Right ventricle myocardium inferior (tissue), 1 donor: ENCODE results near the gene GNAS. TPM values are rescaled to one million over a fixed set of nuclear protein-coding genes. Genes with fewer than 3 reads are reported as not detected.
"Not testable (repeated sequence)": the region's sequence is repeated elsewhere in the genome, so short reads cannot be mapped to it uniquely, and the experiment has no call there.

Experiments used
- ATAC-seq: fragments of 200-7000 bp; cut with Tn5 transposase; one replicate; pipeline ENCODE4 v1.9.1; 2020; ENCODE audit warnings: mild to moderate bottlenecking, moderate library complexity
- DNase-seq: peaks from one replicate; pipeline ENCODE4 v3.0.0; 2021; ENCODE audit errors: missing footprints
- intact Hi-C: fragments of 100-400 bp; cut with DNase I; formaldehyde crosslinking; loops from one replicate; pipeline ENCODE4 v1.11.0; 2022
- long read RNA-seq: library from polyadenylated mRNA; unstranded; transcript quantifications from one replicate; pipeline ENCODE4 v2.0.0, GENCODE V29; 2021
- total RNA-seq: library from RNA; stranded (reverse); fragmentation: NEBNext Ultra II Directional; extraction: Animal tissue kit (Norgen Biotek cat#: 25700); gene quantifications from one replicate; pipeline ENCODE4 v1.2.1, GENCODE V29; 2021
- donor health status: DM: no; HTN: yes; CAD: no; lungs with severe emphysema.

GNAS gene
- 1,475 TPM for total RNA-seq
- long read RNA-seq, transcript GNAS-211 (12 exons, 1,931 nt): minor isoform, 450 of 1,480 reads
- long read RNA-seq, transcript GNAS-210 (13 exons, 1,972 nt): major isoform, 616 of 1,480 reads
- long read RNA-seq, transcript GNAS-207 (13 exons, 1,975 nt): minor isoform, 107 of 1,480 reads
- long read RNA-seq, transcript GNAS-201 (12 exons, 1,866 nt): minor isoform, 199 of 1,480 reads
- long read RNA-seq, partial matches to known transcripts: 35 of 1,480 reads
- long read RNA-seq, other reads (novel, unspliced or antisense): 35 of 1,480 reads

- ATAC-seq (peak; percentile 59), DNase-seq (peak; percentile 76)
- intact Hi-C loops: loop anchor here (5.0 kb wide), 2 partner anchors 160 to 200 kb away; partner anchors contain the start of genes NPEPL1 and STX16
Measured at GRCh38 chr20:58852543-58853271, at the start of gene GNAS. Gene GNAS, plus strand, starts transcription at chr20:58852716.

DNA sequence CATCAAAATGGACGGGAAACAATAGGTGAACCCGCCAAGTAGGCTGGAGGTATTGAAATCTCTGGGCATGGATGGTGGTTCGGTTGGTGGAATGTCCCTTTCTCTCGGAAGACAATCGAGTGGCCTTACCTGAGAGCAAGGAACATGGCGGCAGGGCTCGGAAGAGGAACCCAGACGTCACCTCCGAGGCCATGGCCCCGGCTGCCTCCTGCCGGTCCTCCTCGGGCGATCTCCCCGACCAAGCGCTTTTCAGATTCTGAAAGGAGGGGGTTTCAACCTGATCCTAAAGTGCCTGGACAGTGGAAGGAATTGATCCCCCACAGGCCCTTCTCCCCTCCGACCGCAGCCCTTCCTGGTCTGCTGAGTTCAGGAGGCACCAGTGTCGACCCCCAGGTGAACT, 49.0 kb upstream of the GNAS start:
- ATAC-seq (no peak), DNase-seq (no peak)
- intact Hi-C loops: no loop called here

DNA sequence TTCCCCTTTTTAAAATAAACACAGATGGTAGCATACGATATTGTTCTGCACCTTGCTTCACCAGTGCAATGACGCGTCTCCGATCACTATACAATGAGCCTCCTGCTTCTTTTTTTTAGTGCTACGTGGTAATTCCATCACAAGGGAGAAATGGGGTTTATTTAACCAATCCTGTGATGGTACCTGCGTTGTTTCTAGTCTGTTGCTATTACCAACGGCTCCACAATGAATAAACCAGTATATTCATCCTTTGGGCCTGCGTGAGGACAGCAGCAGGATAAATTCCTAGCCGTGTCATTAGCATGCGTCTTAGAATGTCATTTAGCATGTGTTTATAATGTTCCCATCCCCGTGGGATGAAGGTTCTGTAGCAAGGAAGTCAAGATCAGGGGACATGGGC, 44.7 kb upstream of the GNAS start:
- intact Hi-C loops: no loop called here
- DNase-seq (no peak), ATAC-seq (no peak)

DNA sequence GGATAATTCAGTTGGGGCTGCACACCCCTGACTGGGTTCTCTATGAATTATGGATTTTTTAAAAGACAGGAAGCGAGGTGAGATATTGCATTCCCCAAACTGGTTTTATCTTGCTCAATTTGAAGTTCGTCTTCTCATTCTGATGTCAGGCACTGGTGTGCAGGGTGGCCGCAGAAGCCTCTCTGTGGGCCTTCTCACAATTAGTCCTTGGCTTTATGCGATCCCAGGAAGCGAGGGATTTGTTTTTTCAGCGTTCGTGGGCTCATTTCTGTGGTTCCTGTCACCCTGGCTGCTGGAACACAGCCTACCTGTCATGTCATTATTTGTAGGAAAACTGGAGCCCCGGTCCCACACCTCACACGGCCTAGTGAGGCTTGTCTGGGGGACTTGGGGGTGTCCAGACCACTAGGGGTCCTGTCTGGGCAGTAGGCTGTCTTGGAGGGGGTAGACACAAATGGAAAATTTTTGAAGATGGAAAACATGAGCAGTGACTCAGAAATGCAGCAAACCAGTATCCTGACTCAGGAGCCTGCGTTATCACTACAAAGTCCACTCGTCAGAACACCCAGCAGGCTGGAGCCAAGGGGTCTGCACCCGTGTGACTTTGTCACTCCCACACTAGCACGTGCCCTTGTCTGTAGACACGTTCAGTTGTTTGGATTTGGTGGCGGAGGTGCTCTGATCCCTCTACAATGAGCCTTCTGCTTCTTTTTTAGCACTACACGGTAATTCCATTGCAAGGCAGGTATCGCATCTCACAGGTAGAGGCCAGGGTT, 44.1 kb upstream of the GNAS start:
- ATAC-seq: no peak
- DNase-seq: no peak
- intact Hi-C loops: no loop called here

DNA sequence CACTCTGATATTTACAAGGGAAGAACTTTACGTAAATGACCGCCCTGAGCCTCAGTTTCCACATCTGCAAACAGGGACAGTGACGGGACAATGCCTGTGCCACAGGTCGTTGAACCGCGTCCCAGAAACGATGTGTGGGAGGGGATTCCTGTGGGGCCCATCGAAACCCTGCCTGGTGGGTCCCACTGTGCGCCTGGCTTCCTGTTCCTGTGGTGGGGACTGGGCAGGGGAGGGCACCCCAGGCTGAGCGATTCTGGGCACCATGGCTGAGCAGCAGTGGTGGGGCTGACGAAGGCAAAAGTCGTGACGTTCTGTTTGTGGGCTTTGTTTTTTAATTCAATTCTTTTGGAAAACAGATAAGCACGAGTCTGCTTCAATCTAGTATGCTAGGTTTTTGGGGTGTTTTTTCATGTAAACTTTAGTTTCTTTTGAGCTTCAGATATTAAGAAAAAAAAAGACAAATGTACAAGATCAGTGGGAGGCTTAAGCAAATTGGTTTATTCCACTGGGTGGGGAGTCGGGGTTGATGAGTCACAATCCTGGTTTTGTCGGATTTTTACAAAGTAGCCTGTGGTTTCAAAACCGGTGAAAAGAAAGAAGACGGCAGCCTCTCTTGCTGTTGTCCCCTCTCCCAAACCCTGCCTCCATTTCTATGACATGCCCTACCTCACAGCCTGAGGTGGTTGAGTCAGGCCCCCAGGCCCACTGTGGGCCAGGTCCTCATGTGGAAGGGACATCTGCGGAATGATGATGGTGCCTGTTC, 42.2 kb upstream of the GNAS start:
- intact Hi-C loops: no loop called here
- ATAC-seq: no peak
- DNase-seq: no peak

- intact Hi-C loops: no loop called here
- ATAC-seq: no peak
- DNase-seq: no peak
Measured at GRCh38 chr20:58810879-58811250, 41.7 kb upstream of the GNAS start.

DNA sequence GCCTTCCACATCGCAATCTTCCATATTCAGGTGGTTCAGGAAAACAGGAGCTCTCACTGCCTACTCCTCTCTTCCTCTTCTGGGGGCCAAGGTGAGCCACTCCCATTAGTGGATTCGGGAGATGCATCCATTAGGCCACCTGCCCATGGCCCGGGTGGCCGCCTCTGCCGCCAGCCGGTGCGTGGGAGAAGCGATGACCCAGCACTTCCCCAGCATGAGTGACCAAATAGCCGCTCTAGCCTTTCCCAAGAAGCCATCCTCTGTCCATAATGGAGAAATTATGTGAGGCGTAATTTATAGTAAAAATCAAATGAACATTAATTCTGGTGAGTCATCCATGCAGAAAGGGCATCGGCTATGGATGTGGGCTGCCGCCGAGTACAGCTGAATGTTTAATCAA, 41.2 kb upstream of the GNAS start:
- intact Hi-C loops: no loop called here
- ATAC-seq (no peak), DNase-seq (no peak)

DNA sequence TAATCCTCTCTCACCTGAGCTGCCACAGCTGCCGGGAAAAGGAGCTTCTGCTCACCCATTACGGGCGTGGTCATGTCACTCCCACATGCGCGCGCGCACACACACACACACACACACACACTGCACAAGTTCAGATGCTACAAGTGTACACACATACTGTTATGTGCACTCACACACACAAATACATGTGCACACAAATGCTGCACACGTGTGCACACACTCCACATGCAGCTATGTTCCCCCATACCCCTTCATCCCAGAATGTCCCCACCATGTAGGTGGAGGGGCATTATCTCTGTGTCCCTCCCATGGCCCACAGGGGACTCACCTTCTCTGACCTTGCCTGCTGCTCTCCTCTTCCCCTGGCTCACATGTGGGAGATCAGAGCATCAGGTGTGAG, 39.1 kb upstream of the GNAS start:
- ATAC-seq (no peak), DNase-seq (no peak)
- intact Hi-C loops: no loop called here

DNA sequence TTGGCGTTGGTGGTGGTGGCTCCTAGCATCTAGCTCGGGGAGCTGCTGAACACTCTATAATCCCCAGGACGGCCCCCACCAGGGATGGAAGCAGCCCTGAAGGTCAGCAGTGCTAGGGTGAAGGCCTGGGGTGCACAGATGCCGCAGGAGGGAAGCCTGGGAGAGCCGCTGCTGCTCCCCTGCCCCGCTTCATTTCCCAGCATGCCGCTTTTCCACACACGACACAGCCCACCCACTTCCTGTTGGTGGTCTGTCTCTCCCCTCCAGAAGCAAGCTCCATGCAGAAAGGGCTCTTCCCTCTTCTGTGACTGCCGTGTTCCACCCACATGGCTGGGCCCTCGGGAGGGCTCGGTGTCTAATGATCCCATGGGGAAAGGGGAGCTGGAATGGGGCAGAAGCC, 37.1 kb upstream of the GNAS start:
- DNase-seq (no peak), ATAC-seq (no peak)
- intact Hi-C loops: no loop called here

DNA sequence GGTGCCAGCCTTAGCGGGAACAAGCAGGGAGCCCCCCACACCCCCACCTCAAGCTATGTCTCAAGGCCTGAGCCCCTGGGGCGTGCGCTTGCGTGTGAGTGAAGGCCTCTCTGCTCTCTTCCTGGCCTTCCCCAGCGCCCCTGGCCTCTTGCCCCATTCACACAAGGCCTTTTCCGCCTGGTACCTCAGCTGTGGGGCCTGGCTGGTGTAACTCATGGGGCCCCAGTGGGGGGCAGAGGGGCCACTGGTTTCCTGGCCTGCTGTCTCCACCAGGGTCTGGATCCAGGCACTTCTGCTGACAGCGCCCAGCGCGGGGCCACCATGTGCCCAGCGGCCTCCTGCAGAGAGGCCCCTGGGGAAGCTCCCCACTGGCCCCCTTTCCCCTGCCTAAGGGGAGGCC, 36.5 kb upstream of the GNAS start:
- no peak for DNase-seq
- no peak for ATAC-seq
- intact Hi-C loops: no loop called here

- intact Hi-C loops: no loop called here
- ATAC-seq: no peak
- DNase-seq: no peak
Measured at GRCh38 chr20:58816957-58817651, 35.4 kb upstream of the GNAS start.

GRCh38 chr20:58817748-58818147, 34.8 kb upstream of the GNAS start:
- ATAC-seq: no peak
- intact Hi-C loops: no loop called here
- no peak for DNase-seq

GRCh38 chr20:58818586-58819285, 33.8 kb upstream of the GNAS start:
- ATAC-seq (no peak), DNase-seq (no peak)
- intact Hi-C loops: no loop called here

- intact Hi-C loops: no loop called here
- no peak for ATAC-seq
- DNase-seq: no peak
Measured at GRCh38 chr20:58819921-58820320, 32.6 kb upstream of the GNAS start.

GRCh38 chr20:58820515-58820914, 32.0 kb upstream of the GNAS start:
- ATAC-seq, DNase-seq, intact Hi-C loops: not testable (repeated sequence)

- DNase-seq (no peak), ATAC-seq (peak; percentile 44)
- intact Hi-C loops: no loop called here
Measured at GRCh38 chr20:58822149-58822548, 30.4 kb upstream of the GNAS start.

GRCh38 chr20:58822748-58823730, 29.5 kb upstream of the GNAS start:
- DNase-seq (no peak), ATAC-seq (no peak)
- intact Hi-C loops: no loop called here
